GM13976 (cell line): ENCODE results near the gene HOXD1.

ENCODE experiments used
- DNase-seq: peaks from one replicate; pipeline ENCODE4 v3.0.0; 2012; ENCODE audit warnings: low spot score
- in situ Hi-C: fragments of 300-500 bp; cut with MboI; formaldehyde crosslinking; loops from one replicate; pipeline ENCODE4 v1.12.0; 2022; ENCODE audit warnings: low sequenced_read_pairs, mixed read lengths, inconsistent platforms; ENCODE audit not compliant: unreplicated experiment
- TF ChIP-seq, protein P1 (sequence below): IDR thresholded peaks from 2 replicates; pipeline ENCODE4 v1.5.1; 2012; ENCODE audit warnings: borderline replicate concordance, mild to moderate bottlenecking; ENCODE audit not compliant: insufficient read depth; ENCODE audit errors: extremely low read depth, missing control alignments, control extremely low read depth

Gene HOXD1

DNA sequence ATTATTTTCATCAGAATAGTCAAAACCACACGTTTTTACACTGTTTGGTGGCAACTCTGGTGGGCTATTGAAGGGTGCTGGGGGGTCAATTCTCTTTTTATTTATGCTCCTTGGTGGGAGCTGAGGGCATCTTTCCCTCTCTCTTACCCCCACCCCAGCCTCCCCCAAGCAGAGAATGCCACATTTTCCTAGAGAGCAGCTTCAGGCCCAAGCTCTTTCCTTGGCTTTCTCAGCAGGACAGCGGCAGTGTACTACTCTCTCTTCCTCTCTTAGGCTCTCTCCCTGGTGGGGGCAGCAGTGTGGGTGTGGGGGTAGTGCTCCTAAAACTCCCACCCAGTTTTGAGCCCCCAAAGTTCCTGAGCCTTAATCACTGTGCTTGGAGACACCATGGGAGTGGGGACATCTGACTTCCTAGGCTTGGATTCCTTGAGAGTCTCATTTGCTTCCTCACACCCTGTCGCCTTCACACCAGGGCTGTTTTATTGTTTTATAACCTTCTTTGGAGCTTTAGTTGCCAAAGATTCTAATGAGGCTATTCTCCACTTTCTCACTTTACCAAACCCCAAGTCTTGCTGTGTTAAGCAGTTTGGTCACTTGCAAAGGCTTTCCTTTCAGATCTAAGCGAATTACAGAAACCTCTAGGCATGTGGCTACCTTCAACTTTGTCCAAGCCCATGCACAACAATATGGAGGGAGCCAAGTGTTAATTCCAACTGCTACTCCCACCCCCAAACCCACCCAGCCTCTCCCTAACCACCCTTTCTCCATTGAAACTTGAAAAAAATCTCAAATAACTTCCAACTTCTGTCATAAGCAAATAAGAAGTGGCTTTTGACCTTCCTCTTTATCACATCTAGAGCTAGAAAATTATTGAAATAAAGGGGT is 43.1 kb upstream of the HOXD1 start:
- in situ Hi-C loops: loop anchor here (10.0 to 25.0 kb wide), 4 partner anchors 309 to 667 kb away; no protein-coding TSS in a partner anchor
- TF ChIP-seq, protein P1, sequence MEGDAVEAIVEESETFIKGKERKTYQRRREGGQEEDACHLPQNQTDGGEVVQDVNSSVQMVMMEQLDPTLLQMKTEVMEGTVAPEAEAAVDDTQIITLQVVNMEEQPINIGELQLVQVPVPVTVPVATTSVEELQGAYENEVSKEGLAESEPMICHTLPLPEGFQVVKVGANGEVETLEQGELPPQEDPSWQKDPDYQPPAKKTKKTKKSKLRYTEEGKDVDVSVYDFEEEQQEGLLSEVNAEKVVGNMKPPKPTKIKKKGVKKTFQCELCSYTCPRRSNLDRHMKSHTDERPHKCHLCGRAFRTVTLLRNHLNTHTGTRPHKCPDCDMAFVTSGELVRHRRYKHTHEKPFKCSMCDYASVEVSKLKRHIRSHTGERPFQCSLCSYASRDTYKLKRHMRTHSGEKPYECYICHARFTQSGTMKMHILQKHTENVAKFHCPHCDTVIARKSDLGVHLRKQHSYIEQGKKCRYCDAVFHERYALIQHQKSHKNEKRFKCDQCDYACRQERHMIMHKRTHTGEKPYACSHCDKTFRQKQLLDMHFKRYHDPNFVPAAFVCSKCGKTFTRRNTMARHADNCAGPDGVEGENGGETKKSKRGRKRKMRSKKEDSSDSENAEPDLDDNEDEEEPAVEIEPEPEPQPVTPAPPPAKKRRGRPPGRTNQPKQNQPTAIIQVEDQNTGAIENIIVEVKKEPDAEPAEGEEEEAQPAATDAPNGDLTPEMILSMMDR: no peak
- DNase-seq: no peak

DNA sequence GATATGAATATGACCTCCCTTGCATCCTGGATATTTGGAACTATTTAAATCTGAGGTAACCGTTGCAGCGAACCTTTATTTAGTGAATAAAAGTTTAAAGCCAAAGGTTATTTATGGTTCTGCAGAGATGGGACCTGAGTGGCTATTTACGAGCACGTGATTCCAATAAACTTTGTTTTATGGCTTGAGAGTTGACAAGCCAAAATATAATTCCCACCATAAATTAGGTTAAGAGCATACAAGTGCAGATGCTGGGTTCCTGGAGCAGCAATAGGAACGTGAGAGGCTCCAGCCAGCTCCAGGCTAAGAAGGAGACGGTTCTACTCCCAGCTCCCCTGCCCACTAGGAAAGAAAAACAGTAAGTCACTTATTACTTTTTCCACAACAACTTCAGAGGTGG is 42.4 kb upstream of the HOXD1 start:
- TF ChIP-seq, protein P1: no peak
- DNase-seq: no peak
- in situ Hi-C loops: loop anchor here (10.0 to 25.0 kb wide), 4 partner anchors 309 to 666 kb away; no protein-coding TSS in a partner anchor

DNA sequence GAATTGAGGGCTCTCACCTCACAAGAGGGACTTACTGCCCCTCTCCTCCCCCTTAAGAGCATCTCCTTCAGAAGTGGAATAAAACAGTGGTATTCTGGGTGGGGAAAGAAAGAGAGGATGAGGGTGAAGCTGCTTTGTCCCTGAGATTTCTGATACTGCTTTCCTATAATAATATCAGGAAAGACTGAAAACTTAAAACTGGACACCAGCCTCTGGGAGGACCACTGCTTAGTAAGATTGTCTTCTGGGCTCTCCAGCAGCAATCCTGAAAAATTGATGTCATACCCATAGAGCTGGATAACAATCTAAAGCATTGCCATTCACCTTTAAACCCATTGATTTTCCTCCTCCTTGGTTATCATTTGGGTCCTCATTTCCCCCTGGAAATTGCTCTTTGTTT is 41.8 kb upstream of the HOXD1 start:
- TF ChIP-seq, protein P1: no peak
- in situ Hi-C loops: loop anchor here (10.0 to 25.0 kb wide), 4 partner anchors 308 to 666 kb away; no protein-coding TSS in a partner anchor
- no peak for DNase-seq

DNA sequence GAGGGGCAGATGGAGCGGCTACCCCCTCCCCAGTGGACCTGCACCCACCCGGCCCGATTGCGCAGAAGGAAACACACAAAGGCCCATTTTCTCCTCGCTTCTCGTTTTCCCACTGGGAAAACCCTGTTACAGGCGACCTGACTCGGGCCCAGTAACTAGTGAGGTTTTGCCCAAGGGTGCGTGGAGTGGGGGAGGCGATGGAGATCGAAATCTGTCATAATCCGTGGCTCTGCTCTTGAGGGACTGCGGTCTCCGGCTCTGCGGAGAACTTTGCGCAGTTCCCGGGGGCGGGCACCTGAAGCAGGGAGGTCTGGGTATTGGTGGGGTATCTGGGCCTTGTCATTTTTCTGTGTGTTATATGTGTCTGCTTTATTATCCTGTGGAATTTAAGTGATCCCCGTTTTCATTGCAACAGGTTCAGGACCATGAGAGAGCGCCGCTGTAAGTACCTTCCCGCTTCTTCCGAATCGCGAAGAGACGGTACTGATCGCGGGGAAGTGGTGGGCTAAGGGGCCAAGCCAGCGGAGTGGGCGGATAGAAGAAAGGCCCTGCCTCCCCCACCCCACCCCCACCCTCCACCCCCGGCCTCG is 41.2 kb upstream of the HOXD1 start:
- DNase-seq: no peak
- TF ChIP-seq, protein P1: no peak
- in situ Hi-C loops: loop anchor here (10.0 to 25.0 kb wide), 4 partner anchors 307 to 665 kb away; no protein-coding TSS in a partner anchor

DNA sequence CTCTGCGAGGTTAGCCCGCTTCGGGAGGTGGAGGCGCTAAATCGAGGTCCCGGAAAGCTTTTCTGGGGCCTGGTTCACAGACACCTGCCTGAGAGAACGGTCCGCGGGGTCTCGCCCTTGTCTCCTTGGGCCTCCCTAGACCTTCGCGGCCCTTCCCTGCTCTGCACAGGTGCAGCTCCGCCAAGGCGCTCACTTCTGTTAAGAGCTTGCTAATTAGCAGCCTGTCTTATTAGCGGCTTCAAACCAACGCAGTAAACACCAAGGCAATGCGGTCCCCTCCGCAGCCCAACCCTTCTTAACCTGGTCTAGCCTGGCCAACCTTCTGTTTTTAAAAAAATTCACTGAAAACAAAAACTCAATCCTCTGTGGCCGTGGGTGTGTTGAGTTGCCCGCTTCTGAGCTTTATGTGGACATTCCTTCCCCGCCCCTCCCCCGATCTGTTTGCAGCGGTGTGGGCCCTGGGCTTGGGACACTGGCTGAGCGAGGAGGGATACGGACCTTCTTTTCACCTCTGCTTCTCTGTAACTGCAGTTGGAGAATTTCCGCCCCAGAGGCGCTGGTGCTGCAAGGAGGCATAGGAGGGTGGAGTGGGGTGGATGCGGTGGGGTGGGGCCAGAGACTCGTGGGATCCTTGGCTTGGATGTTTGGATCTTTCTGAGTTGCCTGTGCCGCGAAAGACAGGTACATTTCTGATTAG is 40.5 kb upstream of the HOXD1 start:
- in situ Hi-C loops: loop anchor here (10.0 to 25.0 kb wide), 4 partner anchors 307 to 664 kb away; no protein-coding TSS in a partner anchor
- TF ChIP-seq, protein P1: no peak
- no peak for DNase-seq
